BE2C (cell line): ENCODE data around the gene RBMS3.

Experiments used
- DNase-seq: peaks from one replicate; pipeline ENCODE4 v3.0.0-alpha.2; 2020
- H3K27me3 ChIP-seq: fragments of 250-450 bp; sonication (Bioruptor Pico); 2 replicates; pipeline ENCODE4 v1.5.1; 2020; ENCODE audit warnings: mild to moderate bottlenecking
- H3K36me3 ChIP-seq: fragments of 250-450 bp; sonication (Bioruptor Pico); 2 replicates; pipeline ENCODE4 v1.5.1; 2020; ENCODE audit warnings: mild to moderate bottlenecking
- H3K4me1 ChIP-seq: fragments of 250-450 bp; sonication (Bioruptor Pico); 2 replicates; pipeline ENCODE4 v1.5.1; 2020
- H3K4me3 ChIP-seq: 2 replicates; pipeline ENCODE4 v1.5.1; 2011; ENCODE audit warnings: low read depth, low read length
- H3K9me3 ChIP-seq: fragments of 250-450 bp; sonication (Bioruptor Pico); 2 replicates; pipeline ENCODE4 v1.5.1; 2020
- CTCF ChIP-seq: IDR thresholded peaks from 2 replicates; pipeline ENCODE4 v1.5.1; 2012; ENCODE audit warnings: mild to moderate bottlenecking, low read depth, low read length

RBMS3 gene

GRCh38 chr3:29506502-29506901 is 225.6 kb downstream of the RBMS3 start:
- DNase-seq: no peak
- Histone ChIP-seq H3K36me3 (no peaks in the 10 kb centered on the region), H3K4me1 (no peaks in the 10 kb centered on the region), H3K4me3 (no peak overlapping the region), H3K9me3 (no peaks in the 10 kb centered on the region), H3K27me3 (no peaks in the 10 kb centered on the region)
- TF ChIP-seq CTCF: no peak

DNA sequence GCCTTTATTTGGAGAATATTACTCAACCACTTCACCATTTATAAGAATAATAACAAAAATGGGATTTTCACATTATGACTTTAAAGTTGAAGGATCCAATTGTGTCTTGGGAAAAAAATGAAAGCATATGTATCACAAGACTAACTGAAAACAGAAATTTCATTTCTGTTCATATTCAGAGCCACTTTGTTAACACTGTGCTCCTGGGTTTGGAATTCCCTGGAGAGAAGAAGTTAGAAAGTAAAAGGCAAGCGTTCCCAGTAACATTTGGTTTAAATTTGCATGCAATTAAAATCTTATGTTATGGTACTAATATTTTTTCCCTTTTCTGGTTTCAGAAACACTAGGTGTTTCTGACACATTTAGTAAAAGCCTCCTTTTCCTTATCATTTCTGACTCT is 230.8 kb downstream of the RBMS3 start:
- Histone ChIP-seq H3K36me3 (no peaks in the 10 kb centered on the region), H3K4me3 (no peak overlapping the region), H3K4me1 (no peaks in the 10 kb centered on the region), H3K9me3 (no peaks in the 10 kb centered on the region), H3K27me3 (no peaks in the 10 kb centered on the region)
- no peak for DNase-seq
- no peak for TF ChIP-seq CTCF

DNA sequence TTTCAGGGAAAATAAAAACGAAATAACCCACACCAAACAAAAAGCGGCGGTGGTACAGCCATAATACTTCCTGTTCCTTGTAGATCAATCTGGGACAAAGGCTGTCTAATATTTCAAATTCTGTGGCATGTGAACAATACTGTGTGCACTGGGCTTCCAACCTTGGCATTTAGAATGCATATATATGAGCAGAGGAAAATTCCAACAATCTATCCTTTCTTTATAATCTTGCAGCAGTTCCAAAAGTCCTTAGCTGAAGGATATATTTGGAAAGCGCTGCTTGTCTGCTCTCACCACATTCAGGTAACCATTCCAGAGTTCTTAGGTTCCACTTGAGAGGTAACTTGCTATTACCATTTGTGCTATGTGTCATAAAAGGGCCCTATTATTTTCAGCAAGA is 231.8 kb downstream of the RBMS3 start:
- Histone ChIP-seq H3K4me3 (no peak overlapping the region), H3K36me3 (no peaks in the 10 kb centered on the region), H3K27me3 (no peaks in the 10 kb centered on the region), H3K4me1 (no peaks in the 10 kb centered on the region), H3K9me3 (no peaks in the 10 kb centered on the region)
- TF ChIP-seq CTCF: no peak
- DNase-seq: no peak

GRCh38 chr3:29513236-29513635 is 232.4 kb downstream of the RBMS3 start:
- TF ChIP-seq CTCF: no peak
- Histone ChIP-seq H3K36me3 (no peaks in the 10 kb centered on the region), H3K4me3 (no peak overlapping the region), H3K9me3 (no peaks in the 10 kb centered on the region), H3K27me3 (no peaks in the 10 kb centered on the region), H3K4me1 (no peaks in the 10 kb centered on the region)
- DNase-seq: no peak

DNA sequence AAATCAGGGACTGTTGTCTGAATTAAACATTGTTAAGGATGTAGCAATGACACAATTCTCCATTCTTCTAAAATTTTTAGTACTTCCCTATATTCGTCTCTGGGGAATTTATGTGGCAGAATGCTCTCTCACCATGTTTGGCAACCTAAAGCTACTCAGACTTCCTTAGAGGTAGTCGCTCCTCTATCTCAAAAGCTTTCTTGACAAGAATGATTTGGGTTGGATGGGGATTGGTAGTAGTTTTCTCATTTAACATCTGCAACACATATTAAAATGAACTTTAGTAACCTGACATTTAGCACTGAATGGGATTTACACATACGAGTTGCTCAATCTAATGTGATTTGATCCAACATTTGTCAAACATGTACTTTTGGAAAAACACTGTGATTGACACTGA is 233.3 kb downstream of the RBMS3 start:
- Histone ChIP-seq H3K9me3 (no peaks in the 10 kb centered on the region), H3K36me3 (no peaks in the 10 kb centered on the region), H3K4me3 (no peak overlapping the region), H3K27me3 (no peaks in the 10 kb centered on the region), H3K4me1 (peaks cover 2% of the 10 kb centered on the region; the same call in 1 of the 2 replicates)
- no peak for TF ChIP-seq CTCF
- DNase-seq: no peak

GRCh38 chr3:29514912-29515311 is 234.0 kb downstream of the RBMS3 start:
- no peak for TF ChIP-seq CTCF
- Histone ChIP-seq H3K36me3 (no peaks in the 10 kb centered on the region), H3K4me3 (no peak overlapping the region), H3K9me3 (no peaks in the 10 kb centered on the region), H3K27me3 (no peaks in the 10 kb centered on the region), H3K4me1 (peaks cover 3% of the 10 kb centered on the region; the same call in 1 of the 2 replicates)
- DNase-seq: no peak
